PC-3 (cell line): ENCODE data around the gene ARHGAP28. TPM values are rescaled to one million over a fixed set of nuclear protein-coding genes. Genes with fewer than 3 reads are reported as not detected.

Experiments used
- ATAC-seq: fragments of 200-7000 bp; cut with Tn5 transposase; 2 replicates; pipeline ENCODE4 v1.9.1; 2020; ENCODE audit warnings: mild to moderate bottlenecking, moderate library complexity
- BruUV-seq: library from RNA; stranded (reverse); fragments of 400-500 nt; replicated peaks from 2 replicates; lab custom pipeline; 2021; lab: Mats Ljungman, UMichigan
- CTCF ChIA-PET: fragments of 300-600 bp; sonication (Branson Sonifier 250); formaldehyde crosslinking; loops from one replicate; lab custom pipeline; 2022; ENCODE audit warnings: antibody characterized with exemption; lab: Charles Lee
- POLR2A ChIA-PET: fragments of 300-600 bp; sonication (Branson Sonifier 250); formaldehyde crosslinking; loops from one replicate; lab custom pipeline; 2022; ENCODE audit warnings: antibody characterized with exemption; ENCODE audit not compliant: unreplicated experiment; lab: Charles Lee
- DNase-seq: peaks from one replicate; pipeline ENCODE4 v3.0.0-alpha.2; 2015
- H2AFZ ChIP-seq: fragments of 300-600 bp; sonication (generic); 2 replicates; pipeline ENCODE4 v1.6.0; 2016; ENCODE audit warnings: antibody characterized with exemption, low read length
- H3F3A ChIP-seq: fragments of 300-600 bp; sonication (generic); one replicate; pipeline ENCODE4 v1.6.0; 2017; ENCODE audit warnings: antibody characterized with exemption, low read length, control low read depth, mild to moderate bottlenecking; ENCODE audit not compliant: unreplicated experiment
- H3K27ac ChIP-seq: fragments of 300-600 bp; sonication (generic); 2 replicates; pipeline ENCODE4 v1.5.1; 2016; ENCODE audit warnings: mild to moderate bottlenecking, low read length
- H3K27me3 ChIP-seq: fragments of 300-600 bp; sonication (generic); 2 replicates; pipeline ENCODE4 v1.6.1; 2016; ENCODE audit warnings: low read length, mixed read lengths
- H3K36me3 ChIP-seq: fragments of 300-600 bp; sonication (generic); 2 replicates; pipeline ENCODE4 v1.6.1; 2016; ENCODE audit warnings: low read depth, mixed run types, low read length, mixed read lengths
- H3K4me1 ChIP-seq: fragments of 300-600 bp; sonication (generic); 2 replicates; pipeline ENCODE4 v1.5.1; 2016; ENCODE audit warnings: low read length; ENCODE audit not compliant: insufficient read depth
- H3K4me2 ChIP-seq: fragments of 300-600 bp; sonication (generic); 2 replicates; pipeline ENCODE4 v1.6.0; 2016; ENCODE audit warnings: low read length
- H3K4me3 ChIP-seq: fragments of 300-600 bp; sonication (generic); 2 replicates; pipeline ENCODE4 v1.5.1; 2016; ENCODE audit warnings: mild to moderate bottlenecking, low read length, mixed read lengths
- H3K79me2 ChIP-seq: fragments of 300-600 bp; sonication (generic); 2 replicates; pipeline ENCODE4 v1.6.1; 2017; ENCODE audit warnings: low read length, mixed read lengths
- H3K9ac ChIP-seq: fragments of 300-600 bp; sonication (generic); 2 replicates; pipeline ENCODE4 v1.6.0; 2016; ENCODE audit warnings: mild to moderate bottlenecking, low read length
- H3K9me2 ChIP-seq: fragments of 300-600 bp; sonication (generic); replicated peaks from 2 replicates; pipeline ENCODE4 v1.6.1; 2016; ENCODE audit warnings: mixed run types, low read length, mixed read lengths
- H3K9me3 ChIP-seq: fragments of 300-600 bp; sonication (generic); 2 replicates; pipeline ENCODE4 v1.6.1; 2016; ENCODE audit warnings: low read length, mixed read lengths
- H4K20me1 ChIP-seq: fragments of 300-600 bp; sonication (generic); 2 replicates; pipeline ENCODE4 v1.6.1; 2016; ENCODE audit warnings: low read length, mixed read lengths
- EZH2 ChIP-seq: fragments of 300-600 bp; sonication (generic); IDR thresholded peaks from one replicate; pipeline ENCODE4 v1.6.1; 2017; ENCODE audit warnings: antibody characterized with exemption, mild to moderate bottlenecking, low read length; ENCODE audit not compliant: unreplicated experiment
- EZH2phosphoT487 ChIP-seq: fragments of 300-600 bp; sonication (generic); IDR thresholded peaks from 2 replicates; pipeline ENCODE4 v1.6.1; 2018; ENCODE audit warnings: mild to moderate bottlenecking, antibody characterized with exemption, low read length, borderline replicate concordance
- intact Hi-C: fragments of 100-400 bp; cut with micrococcal nuclease; formaldehyde crosslinking; loops from 2 replicates; pipeline ENCODE4 v1.9.0; 2023
- total RNA-seq: library from RNA; depleted of rRNA; stranded (reverse); fragments of >200 nt; gene quantifications from 2 replicates; pipeline ENCODE4 v1.2.3, GENCODE V29; 2014
- TF ChIP-seq, protein P1 (sequence below): fragments of 300-600 bp; sonication (generic); conservative IDR thresholded peaks from 2 replicates; pipeline ENCODE4 v1.5.1; 2017; ENCODE audit warnings: antibody characterized with exemption, low read depth, mild to moderate bottlenecking, low read length

Gene ARHGAP28
- total RNA-seq, 1 experiment from 2014 or later, result 10.0 TPM

GRCh38 chr18:6724331-6724730 is 5.2 kb upstream of the ARHGAP28 start:
- no peaks in the 10 kb centered on the region for H3K9me2 ChIP-seq
- H3K4me2 ChIP-seq, result no peak overlapping the region
- ATAC-seq (no peak), DNase-seq (no peak)
- no TSS peak for BruUV-seq
- peaks cover 31% of the 10 kb centered on the region for H3K4me1 ChIP-seq
- no peak for TF ChIP-seq EZH2phosphoT487
- TF ChIP-seq EZH2, result no peak
- TF ChIP-seq, protein P1, sequence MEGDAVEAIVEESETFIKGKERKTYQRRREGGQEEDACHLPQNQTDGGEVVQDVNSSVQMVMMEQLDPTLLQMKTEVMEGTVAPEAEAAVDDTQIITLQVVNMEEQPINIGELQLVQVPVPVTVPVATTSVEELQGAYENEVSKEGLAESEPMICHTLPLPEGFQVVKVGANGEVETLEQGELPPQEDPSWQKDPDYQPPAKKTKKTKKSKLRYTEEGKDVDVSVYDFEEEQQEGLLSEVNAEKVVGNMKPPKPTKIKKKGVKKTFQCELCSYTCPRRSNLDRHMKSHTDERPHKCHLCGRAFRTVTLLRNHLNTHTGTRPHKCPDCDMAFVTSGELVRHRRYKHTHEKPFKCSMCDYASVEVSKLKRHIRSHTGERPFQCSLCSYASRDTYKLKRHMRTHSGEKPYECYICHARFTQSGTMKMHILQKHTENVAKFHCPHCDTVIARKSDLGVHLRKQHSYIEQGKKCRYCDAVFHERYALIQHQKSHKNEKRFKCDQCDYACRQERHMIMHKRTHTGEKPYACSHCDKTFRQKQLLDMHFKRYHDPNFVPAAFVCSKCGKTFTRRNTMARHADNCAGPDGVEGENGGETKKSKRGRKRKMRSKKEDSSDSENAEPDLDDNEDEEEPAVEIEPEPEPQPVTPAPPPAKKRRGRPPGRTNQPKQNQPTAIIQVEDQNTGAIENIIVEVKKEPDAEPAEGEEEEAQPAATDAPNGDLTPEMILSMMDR, result no peak
- no peaks in the 10 kb centered on the region for H4K20me1 ChIP-seq
- no peaks in the 10 kb centered on the region for H3K27me3 ChIP-seq
- H3K9me3 ChIP-seq, result no peaks in the 10 kb centered on the region
- intact Hi-C loops, result loop anchor here (10.0 kb wide), 1 partner anchor 850 kb away; no protein-coding TSS in a partner anchor
- H2AFZ ChIP-seq, result no peak overlapping the region
- no peaks in the 10 kb centered on the region for H3K36me3 ChIP-seq
- no peak overlapping the region for H3K9ac ChIP-seq
- H3K27ac ChIP-seq, result no peak overlapping the region
- ChIA-PET CTCF (no interaction called here), POLR2A (no interaction called here)
- H3K79me2 ChIP-seq, result no peaks in the 10 kb centered on the region
- no peak overlapping the region for H3K4me3 ChIP-seq
- H3F3A ChIP-seq, result peaks cover 12% of the 10 kb centered on the region

DNA sequence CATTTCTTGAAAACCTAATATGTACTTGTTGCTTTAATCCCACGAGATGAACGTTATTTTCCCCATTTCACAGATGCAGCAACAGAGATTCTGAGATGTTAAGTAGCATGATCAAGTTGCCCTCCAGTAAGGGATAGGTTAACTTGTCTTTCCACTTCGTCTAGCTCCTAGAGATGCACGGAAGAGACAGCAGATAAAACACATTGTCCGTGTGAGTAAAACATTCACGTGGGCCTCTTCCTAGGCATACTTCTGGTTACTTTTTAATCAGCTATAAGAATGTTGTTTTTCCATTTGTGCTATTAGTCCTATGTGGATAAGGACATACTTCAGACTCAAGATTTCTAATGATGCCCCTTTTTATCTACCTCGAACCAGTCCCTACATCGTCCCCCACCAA is 1.2 kb upstream of the ARHGAP28 start:
- Histone ChIP-seq H3K9ac (no peak overlapping the region), H3K36me3 (no peaks in the 10 kb centered on the region), H3K27ac (peak overlapping the region; percentile 67; the same call in 1 of the 2 replicates), H3K27me3 (no peaks in the 10 kb centered on the region), H2AFZ (no peak overlapping the region), H3K4me2 (peak overlapping the region; percentile 78; the same call in 1 of the 2 replicates), H3F3A (no peaks in the 10 kb centered on the region), H3K79me2 (no peaks in the 10 kb centered on the region), H3K4me3 (no peak overlapping the region; the same call in 1 of the 2 replicates), H4K20me1 (no peaks in the 10 kb centered on the region), H3K4me1 (peaks cover 37% of the 10 kb centered on the region), H3K9me2 (no peaks in the 10 kb centered on the region), H3K9me3 (no peaks in the 10 kb centered on the region)
- ChIA-PET POLR2A (no interaction called here), CTCF (no interaction called here)
- intact Hi-C loops, result loop anchor here (10.0 kb wide), 1 partner anchor 854 kb away; no protein-coding TSS in a partner anchor
- DNase-seq (no peak), ATAC-seq (no peak)
- no peak for TF ChIP-seq EZH2phosphoT487
- TF ChIP-seq EZH2, result no peak
- TF ChIP-seq, protein P1, result no peak
- BruUV-seq, result no TSS peak

DNA sequence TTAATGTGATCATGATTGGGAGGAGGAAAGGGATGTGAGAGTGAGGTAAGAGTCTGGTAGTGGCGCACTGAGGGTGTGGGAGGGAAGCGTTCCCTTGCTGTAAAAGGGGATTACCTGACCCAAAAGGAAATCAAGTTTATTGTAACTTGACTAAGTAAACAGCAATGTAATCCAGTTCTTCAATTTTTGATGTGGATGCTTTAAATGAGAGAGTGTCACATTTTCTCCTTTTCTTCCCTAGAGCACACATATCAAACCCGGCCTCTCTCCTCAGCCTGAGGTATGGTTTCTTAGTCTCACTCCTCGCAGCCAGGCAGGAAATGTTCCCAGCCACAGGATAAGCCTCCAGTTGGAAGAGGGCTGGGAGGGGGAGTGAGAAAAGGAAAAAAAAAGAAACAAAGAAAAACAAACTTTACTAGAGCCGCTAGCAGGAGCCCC is 688 bp upstream of the ARHGAP28 start:
- H3K27me3 ChIP-seq, result no peaks in the 10 kb centered on the region
- intact Hi-C loops, result loop anchor here (1.0 to 10.0 kb wide), 3 partner anchors 10 to 854 kb away; no protein-coding TSS in a partner anchor
- no peaks in the 10 kb centered on the region for H3K9me2 ChIP-seq
- TF ChIP-seq EZH2 (no peak), EZH2phosphoT487 (no peak)
- TF ChIP-seq, protein P1, result no peak
- no peaks in the 10 kb centered on the region for H4K20me1 ChIP-seq
- H3K36me3 ChIP-seq, result no peaks in the 10 kb centered on the region
- H3K4me3 ChIP-seq, result peak overlapping the region; percentile 67
- H3K9ac ChIP-seq, result peak overlapping the region; percentile 67
- H3F3A ChIP-seq, result no peaks in the 10 kb centered on the region
- POLR2A ChIA-PET, result no interaction called here
- peak overlapping the region; percentile 84 for H2AFZ ChIP-seq
- peak overlapping the region; percentile 67 for H3K27ac ChIP-seq
- no peak for DNase-seq
- no peaks in the 10 kb centered on the region for H3K79me2 ChIP-seq
- peaks cover 37% of the 10 kb centered on the region for H3K4me1 ChIP-seq
- ATAC-seq, result no peak
- H3K4me2 ChIP-seq, result peak overlapping the region; percentile 78
- CTCF ChIA-PET, result no interaction called here
- BruUV-seq, result TSS peak; percentile 87
- no peaks in the 10 kb centered on the region for H3K9me3 ChIP-seq
